ENCODE data around the gene PALD1. TPM values are rescaled to one million over a fixed set of nuclear protein-coding genes. Genes with fewer than 3 reads are reported as not detected.

PALD1 gene
- total and polyA plus RNA-seq, 2 experiments from 2014 or later: 11.9 to 58.2 TPM

DNA sequence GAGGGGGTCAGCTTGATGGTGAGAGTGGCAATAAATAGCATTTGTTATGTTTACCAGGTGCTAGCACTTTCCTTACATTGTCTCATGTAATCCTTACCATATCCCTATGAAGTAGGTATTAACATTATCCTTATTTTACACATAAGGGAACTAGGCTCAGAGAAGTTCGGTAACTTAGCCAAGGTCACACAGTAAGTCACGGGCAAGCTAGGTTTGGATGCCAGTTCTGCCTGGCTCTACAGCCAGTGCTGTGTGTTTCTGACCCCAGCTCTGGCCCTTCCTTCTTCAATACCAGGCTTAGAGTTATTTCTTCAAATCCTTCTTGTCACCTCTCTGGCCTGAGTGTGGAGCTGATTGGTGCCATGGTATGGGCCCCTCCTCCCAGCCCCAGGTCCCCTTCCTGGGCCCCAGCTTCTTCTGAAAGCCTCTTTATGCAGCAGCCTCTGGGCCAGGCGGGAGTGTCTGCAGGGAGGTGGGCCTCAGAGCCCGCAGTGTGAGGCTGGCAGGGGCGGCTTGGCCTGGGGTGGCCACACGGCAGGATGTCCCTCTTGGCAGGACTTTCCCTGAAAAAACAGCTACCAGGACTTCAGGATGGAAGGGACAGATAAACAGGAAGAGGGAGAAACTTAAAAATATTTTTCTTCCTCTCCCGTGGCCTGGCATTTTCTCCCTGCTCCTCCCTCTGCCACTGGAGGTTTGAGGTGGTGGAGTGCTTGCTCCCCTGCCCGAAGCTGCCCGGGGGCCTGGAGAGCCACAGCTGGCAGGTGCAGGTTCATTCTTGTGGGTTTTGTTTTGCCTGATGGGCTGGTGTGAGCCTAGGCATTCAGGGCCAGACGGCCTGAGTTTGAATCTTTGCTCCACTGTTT, 20.6 kb downstream of the PALD1 start:
- Histone ChIP-seq H3K27ac (ENCODE audit: low read depth) (peak overlapping the region; percentile 55), H3K4me2 (no peak overlapping the region), H3K4me3 (no peak overlapping the region), H3K36me3 (ENCODE audit: insufficient read depth) (no peaks in the 10 kb centered on the region), H3K4me1 (ENCODE audit: insufficient read depth) (peaks cover 10% of the 10 kb centered on the region), H3K27me3 (ENCODE audit: insufficient read depth) (no peaks in the 10 kb centered on the region), H2AFZ (no peak overlapping the region), H4K20me1 (replicated peaks; ENCODE audit: insufficient read depth) (peaks cover 7% of the 10 kb centered on the region; the same call in 1 of the 2 replicates), H3F3A (replicated peaks; ENCODE audit: low read depth) (peaks cover 10% of the 10 kb centered on the region; the same call in 1 of the 2 replicates), H3K79me2 (replicated peaks; ENCODE audit: insufficient read depth) (peaks cover 75% of the 10 kb centered on the region), H3K9me2 (ENCODE audit: insufficient read depth) (no peaks in the 10 kb centered on the region)
- Mint-ChIP-seq H3K36me3 (ENCODE audit: low read depth) (peaks cover 2% of the 10 kb centered on the region; the same call in 1 of the 3 replicates), H3K27me3 (ENCODE audit: insufficient read depth, low read depth, poor library complexity) (peaks cover 13% of the 10 kb centered on the region), H3K4me1 (peaks cover 40% of the 10 kb centered on the region), H3K27ac (peak overlapping the region; percentile 20), H3K9me3 (no peaks in the 10 kb centered on the region), H3K4me3 (no peak overlapping the region)
- TF ChIP-seq, protein P1, sequence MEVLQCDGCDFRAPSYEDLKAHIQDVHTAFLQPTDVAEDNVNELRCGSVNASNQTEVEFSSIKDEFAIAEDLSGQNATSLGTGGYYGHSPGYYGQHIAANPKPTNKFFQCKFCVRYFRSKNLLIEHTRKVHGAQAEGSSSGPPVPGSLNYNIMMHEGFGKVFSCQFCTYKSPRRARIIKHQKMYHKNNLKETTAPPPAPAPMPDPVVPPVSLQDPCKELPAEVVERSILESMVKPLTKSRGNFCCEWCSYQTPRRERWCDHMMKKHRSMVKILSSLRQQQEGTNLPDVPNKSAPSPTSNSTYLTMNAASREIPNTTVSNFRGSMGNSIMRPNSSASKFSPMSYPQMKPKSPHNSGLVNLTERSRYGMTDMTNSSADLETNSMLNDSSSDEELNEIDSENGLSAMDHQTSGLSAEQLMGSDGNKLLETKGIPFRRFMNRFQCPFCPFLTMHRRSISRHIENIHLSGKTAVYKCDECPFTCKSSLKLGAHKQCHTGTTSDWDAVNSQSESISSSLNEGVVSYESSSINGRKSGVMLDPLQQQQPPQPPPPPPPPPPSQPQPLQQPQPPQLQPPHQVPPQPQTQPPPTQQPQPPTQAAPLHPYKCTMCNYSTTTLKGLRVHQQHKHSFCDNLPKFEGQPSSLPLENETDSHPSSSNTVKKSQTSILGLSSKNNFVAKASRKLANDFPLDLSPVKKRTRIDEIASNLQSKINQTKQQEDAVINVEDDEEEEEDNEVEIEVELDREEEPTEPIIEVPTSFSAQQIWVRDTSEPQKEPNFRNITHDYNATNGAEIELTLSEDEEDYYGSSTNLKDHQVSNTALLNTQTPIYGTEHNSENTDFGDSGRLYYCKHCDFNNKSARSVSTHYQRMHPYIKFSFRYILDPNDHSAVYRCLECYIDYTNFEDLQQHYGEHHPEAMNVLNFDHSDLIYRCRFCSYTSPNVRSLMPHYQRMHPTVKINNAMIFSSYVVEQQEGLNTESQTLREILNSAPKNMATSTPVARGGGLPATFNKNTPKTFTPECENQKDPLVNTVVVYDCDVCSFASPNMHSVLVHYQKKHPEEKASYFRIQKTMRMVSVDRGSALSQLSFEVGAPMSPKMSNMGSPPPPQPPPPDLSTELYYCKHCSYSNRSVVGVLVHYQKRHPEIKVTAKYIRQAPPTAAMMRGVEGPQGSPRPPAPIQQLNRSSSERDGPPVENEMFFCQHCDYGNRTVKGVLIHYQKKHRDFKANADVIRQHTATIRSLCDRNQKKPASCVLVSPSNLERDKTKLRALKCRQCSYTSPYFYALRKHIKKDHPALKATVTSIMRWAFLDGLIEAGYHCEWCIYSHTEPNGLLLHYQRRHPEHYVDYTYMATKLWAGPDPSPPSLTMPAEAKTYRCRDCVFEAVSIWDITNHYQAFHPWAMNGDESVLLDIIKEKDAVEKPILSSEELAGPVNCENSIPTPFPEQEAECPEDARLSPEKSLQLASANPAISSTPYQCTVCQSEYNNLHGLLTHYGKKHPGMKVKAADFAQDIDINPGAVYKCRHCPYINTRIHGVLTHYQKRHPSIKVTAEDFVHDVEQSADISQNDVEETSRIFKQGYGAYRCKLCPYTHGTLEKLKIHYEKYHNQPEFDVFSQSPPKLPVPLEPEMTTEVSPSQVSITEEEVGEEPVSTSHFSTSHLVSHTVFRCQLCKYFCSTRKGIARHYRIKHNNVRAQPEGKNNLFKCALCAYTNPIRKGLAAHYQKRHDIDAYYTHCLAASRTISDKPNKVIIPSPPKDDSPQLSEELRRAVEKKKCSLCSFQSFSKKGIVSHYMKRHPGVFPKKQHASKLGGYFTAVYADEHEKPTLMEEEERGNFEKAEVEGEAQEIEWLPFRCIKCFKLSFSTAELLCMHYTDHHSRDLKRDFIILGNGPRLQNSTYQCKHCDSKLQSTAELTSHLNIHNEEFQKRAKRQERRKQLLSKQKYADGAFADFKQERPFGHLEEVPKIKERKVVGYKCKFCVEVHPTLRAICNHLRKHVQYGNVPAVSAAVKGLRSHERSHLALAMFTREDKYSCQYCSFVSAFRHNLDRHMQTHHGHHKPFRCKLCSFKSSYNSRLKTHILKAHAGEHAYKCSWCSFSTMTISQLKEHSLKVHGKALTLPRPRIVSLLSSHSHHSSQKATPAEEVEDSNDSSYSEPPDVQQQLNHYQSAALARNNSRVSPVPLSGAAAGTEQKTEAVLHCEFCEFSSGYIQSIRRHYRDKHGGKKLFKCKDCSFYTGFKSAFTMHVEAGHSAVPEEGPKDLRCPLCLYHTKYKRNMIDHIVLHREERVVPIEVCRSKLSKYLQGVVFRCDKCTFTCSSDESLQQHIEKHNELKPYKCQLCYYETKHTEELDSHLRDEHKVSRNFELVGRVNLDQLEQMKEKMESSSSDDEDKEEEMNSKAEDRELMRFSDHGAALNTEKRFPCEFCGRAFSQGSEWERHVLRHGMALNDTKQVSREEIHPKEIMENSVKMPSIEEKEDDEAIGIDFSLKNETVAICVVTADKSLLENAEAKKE (CRISPR knock-in tag; IDR thresholded peaks at IDR 0.05): no peak
- TF ChIP-seq STAT1 (IDR thresholded peaks at IDR 0.05; ENCODE audit: unreplicated experiment): no peak
- no peak for TF ChIP-seq ZNF114 (CRISPR knock-in tag; IDR thresholded peaks at IDR 0.05)
- TF ChIP-seq JUNB (IDR thresholded peaks at IDR 0.05; ENCODE audit: unreplicated experiment): no peak
- TF ChIP-seq, protein P2, sequence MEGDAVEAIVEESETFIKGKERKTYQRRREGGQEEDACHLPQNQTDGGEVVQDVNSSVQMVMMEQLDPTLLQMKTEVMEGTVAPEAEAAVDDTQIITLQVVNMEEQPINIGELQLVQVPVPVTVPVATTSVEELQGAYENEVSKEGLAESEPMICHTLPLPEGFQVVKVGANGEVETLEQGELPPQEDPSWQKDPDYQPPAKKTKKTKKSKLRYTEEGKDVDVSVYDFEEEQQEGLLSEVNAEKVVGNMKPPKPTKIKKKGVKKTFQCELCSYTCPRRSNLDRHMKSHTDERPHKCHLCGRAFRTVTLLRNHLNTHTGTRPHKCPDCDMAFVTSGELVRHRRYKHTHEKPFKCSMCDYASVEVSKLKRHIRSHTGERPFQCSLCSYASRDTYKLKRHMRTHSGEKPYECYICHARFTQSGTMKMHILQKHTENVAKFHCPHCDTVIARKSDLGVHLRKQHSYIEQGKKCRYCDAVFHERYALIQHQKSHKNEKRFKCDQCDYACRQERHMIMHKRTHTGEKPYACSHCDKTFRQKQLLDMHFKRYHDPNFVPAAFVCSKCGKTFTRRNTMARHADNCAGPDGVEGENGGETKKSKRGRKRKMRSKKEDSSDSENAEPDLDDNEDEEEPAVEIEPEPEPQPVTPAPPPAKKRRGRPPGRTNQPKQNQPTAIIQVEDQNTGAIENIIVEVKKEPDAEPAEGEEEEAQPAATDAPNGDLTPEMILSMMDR (conservative IDR thresholded peaks at IDR 0.05; ENCODE audit: low read depth in 2 of 2): no peak
- TF ChIP-seq NANOG (IDR thresholded peaks at IDR 0.05; ENCODE audit: borderline replicate concordance): no peak
- no peak for TF ChIP-seq EZH2phosphoT487 (IDR thresholded peaks at IDR 0.05; ENCODE audit: unreplicated experiment)
- no peak for TF ChIP-seq EZH2 (IDR thresholded peaks at IDR 0.05; ENCODE audit: low read depth, unreplicated experiment)
- no peak for TF ChIP-seq ZNF331 (CRISPR knock-in tag; IDR thresholded peaks at IDR 0.05; ENCODE audit: low read depth)
- TF ChIP-seq POLR2AphosphoS5 (IDR thresholded peaks at IDR 0.05; ENCODE audit: low read depth): no peak
- TF ChIP-seq CREB1 (CRISPR knock-in tag; IDR thresholded peaks at IDR 0.05; ENCODE audit: low read depth): no peak
- no peak for TF ChIP-seq REST (IDR thresholded peaks at IDR 0.05; ENCODE audit: unreplicated experiment)
- no peak for TF ChIP-seq ETS1 (IDR thresholded peaks at IDR 0.05)
- ATAC-seq (peak; percentile 69), DNase-seq (ENCODE audit: low spot score) (peak; percentile 40)
